ENCODE data around the gene TMPRSS9.

DNA sequence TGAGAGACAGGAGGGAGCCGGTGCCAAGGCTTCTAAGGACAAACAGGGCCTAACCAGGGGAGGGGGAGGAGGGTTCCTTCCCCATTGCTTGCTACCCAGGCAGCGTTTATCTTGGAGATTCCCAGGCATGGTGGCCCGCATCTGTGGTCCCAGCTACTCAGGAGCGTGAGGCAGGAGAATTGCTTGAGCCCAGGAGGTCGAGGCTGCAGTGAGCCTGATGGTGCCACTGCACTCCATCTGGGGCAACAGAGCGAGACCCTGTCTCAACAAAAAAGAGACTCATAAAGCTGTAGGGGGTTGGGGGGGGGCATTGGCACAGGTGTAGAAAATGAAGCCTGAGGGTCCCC lies 55.9 kb downstream of the TMPRSS9 start:
- TF ChIP-seq, protein P1, sequence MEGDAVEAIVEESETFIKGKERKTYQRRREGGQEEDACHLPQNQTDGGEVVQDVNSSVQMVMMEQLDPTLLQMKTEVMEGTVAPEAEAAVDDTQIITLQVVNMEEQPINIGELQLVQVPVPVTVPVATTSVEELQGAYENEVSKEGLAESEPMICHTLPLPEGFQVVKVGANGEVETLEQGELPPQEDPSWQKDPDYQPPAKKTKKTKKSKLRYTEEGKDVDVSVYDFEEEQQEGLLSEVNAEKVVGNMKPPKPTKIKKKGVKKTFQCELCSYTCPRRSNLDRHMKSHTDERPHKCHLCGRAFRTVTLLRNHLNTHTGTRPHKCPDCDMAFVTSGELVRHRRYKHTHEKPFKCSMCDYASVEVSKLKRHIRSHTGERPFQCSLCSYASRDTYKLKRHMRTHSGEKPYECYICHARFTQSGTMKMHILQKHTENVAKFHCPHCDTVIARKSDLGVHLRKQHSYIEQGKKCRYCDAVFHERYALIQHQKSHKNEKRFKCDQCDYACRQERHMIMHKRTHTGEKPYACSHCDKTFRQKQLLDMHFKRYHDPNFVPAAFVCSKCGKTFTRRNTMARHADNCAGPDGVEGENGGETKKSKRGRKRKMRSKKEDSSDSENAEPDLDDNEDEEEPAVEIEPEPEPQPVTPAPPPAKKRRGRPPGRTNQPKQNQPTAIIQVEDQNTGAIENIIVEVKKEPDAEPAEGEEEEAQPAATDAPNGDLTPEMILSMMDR (IDR thresholded peaks at IDR 0.05) = no peak
- no peak for TF ChIP-seq POLR2A (IDR thresholded peaks at IDR 0.05)
- TF ChIP-seq EP300 (IDR thresholded peaks at IDR 0.05) = no peak
